ENCODE data around the gene ZNF227. TPM values are rescaled to one million over a fixed set of nuclear protein-coding genes. Genes with fewer than 3 reads are reported as not detected.

ZNF227 gene
- total RNA-seq, 4 donors from 2014 or later = 19.7 to 43.8 (median 29.2) TPM

- Histone ChIP-seq H3K27ac (no peak overlapping the region), H3K27me3 (no peaks in the 10 kb centered on the region), H3K9me3 (peaks cover 0 to 28% of the 10 kb centered on the region in 2 donors), H3K4me1 (no peaks in the 10 kb centered on the region), H3K36me3 (no peaks in the 10 kb centered on the region), H3K4me3 (no peak overlapping the region)
- TF ChIP-seq CTCF (IDR thresholded peaks at IDR 0.05) (no peak), POLR2A (IDR thresholded peaks at IDR 0.05) (no peak)
- DNase-seq = no peak
- intact Hi-C loops (cut with DNase I; ENCODE audit: low total_unique reads) = no loop called here
Measured at GRCh38 chr19:44278181-44278690, 65.9 kb downstream of the ZNF227 start.

- Histone ChIP-seq H3K27me3 (no peaks in the 10 kb centered on the region), H3K4me3 (no peak overlapping the region), H3K36me3 (no peaks in the 10 kb centered on the region), H3K4me1 (no peaks in the 10 kb centered on the region), H3K9me3 (peaks cover 0 to 42% of the 10 kb centered on the region in 2 donors), H3K27ac (no peak overlapping the region)
- no peak for DNase-seq
- TF ChIP-seq POLR2A (IDR thresholded peaks at IDR 0.05) (no peak), CTCF (IDR thresholded peaks at IDR 0.05) (no peak)
- intact Hi-C loops (cut with DNase I; ENCODE audit: low total_unique reads) = no loop called here
Measured at GRCh38 chr19:44280916-44281315, 68.6 kb downstream of the ZNF227 start.

- Histone ChIP-seq H3K27me3 (no peaks in the 10 kb centered on the region), H3K27ac (no peak overlapping the region), H3K4me3 (no peak overlapping the region), H3K4me1 (no peaks in the 10 kb centered on the region), H3K9me3 (peaks cover 0 to 55% of the 10 kb centered on the region in 2 donors), H3K36me3 (no peaks in the 10 kb centered on the region)
- intact Hi-C loops (cut with DNase I; ENCODE audit: low total_unique reads) = no loop called here
- TF ChIP-seq CTCF (IDR thresholded peaks at IDR 0.05) = no peak
- no peak for TF ChIP-seq POLR2A (IDR thresholded peaks at IDR 0.05)
- DNase-seq = no peak
Measured at GRCh38 chr19:44282846-44283245, 70.5 kb downstream of the ZNF227 start.

- no peaks in the 10 kb centered on the region for H3K27me3 ChIP-seq
- no peak for DNase-seq
- intact Hi-C loops (cut with DNase I; ENCODE audit: low total_unique reads) = no loop called here
- no peaks in the 10 kb centered on the region for H3K4me1 ChIP-seq
- no peak overlapping the region for H3K4me3 ChIP-seq
- H3K9me3 ChIP-seq = peaks cover 0 to 75% of the 10 kb centered on the region in 2 donors
- H3K27ac ChIP-seq = no peak overlapping the region
- H3K36me3 ChIP-seq = no peaks in the 10 kb centered on the region
- TF ChIP-seq CTCF (IDR thresholded peaks at IDR 0.05) (no peak), POLR2A (IDR thresholded peaks at IDR 0.05) (no peak)
Measured at GRCh38 chr19:44284968-44285367, 72.6 kb downstream of the ZNF227 start.

Other genes starting within 250 kb of the ZNF227 start
- gene ZNF155, start 228.3 kb upstream of the ZNF227 start, total RNA-seq = 10 to 100 TPM in 3 of 4 donors, 1 to 10 TPM in 1; 6.2 to 51.7 (median 16.3) TPM
- 10 to 100 TPM in 3 of 4 donors, 1 to 10 TPM in 1; 6.5 to 15.1 (median 13.9) TPM for gene ZNF230, start 209.6 kb upstream of the ZNF227 start, total RNA-seq
- 1 to 10 TPM in 2 of 4 donors, under 1 TPM in 2; 0.29 to 9.1 (median 1.0) TPM for gene ZNF222, start 187.2 kb upstream of the ZNF227 start, total RNA-seq
- 10 to 100 TPM in 2 of 4 donors, 1 to 10 TPM in 2; 3.6 to 48.5 (median 12.9) TPM for gene ZNF223, start 160.5 kb upstream of the ZNF227 start, total RNA-seq
- 1 to 10 TPM in 2 of 4 donors, under 1 TPM in 2; under 0.01 to 6.3 (median 1.8) TPM for gene ZNF284, start 140.4 kb upstream of the ZNF227 start, total RNA-seq
- gene ZNF224, start 118.2 kb upstream of the ZNF227 start, total RNA-seq = 10 to 100 TPM in 3 of 4 donors, 1 to 10 TPM in 1; 7.4 to 59.7 (median 37.1) TPM
- 10 to 100 TPM in 1 of 4 donors, 1 to 10 TPM in 2, under 1 TPM in 1; 0.29 to 18.5 (median 4.9) TPM for gene ZNF225, start 99.1 kb upstream of the ZNF227 start, total RNA-seq
- 10 to 100 TPM in 2 of 4 donors, 1 to 10 TPM in 2; 3.6 to 24.4 (median 10.8) TPM for gene ZNF234, start 71.0 kb upstream of the ZNF227 start, total RNA-seq
- 10 to 100 TPM in 3 of 4 donors, 1 to 10 TPM in 1; 6.8 to 46.3 (median 21.4) TPM for gene ZNF226, start 47.4 kb upstream of the ZNF227 start, total RNA-seq
- gene ZNF233, start 47.4 kb downstream of the ZNF227 start, total RNA-seq = 1 to 10 TPM in 1 of 4 donors, under 1 TPM in 1, not detected in 2; 0.55 to 1.7 TPM
- 10 to 100 TPM in 1 of 4 donors, 1 to 10 TPM in 3; 4.1 to 17.4 (median 9.0) TPM for gene ZNF235, start 92.5 kb downstream of the ZNF227 start, total RNA-seq
- gene ZNF112, start 144.1 kb downstream of the ZNF227 start, total RNA-seq = 10 to 100 TPM in 1 of 4 donors, 1 to 10 TPM in 3; 3.3 to 23.2 (median 7.3) TPM
- 10 to 100 TPM in 2 of 4 donors, 1 to 10 TPM in 1, under 1 TPM in 1; 0.29 to 25.9 (median 9.2) TPM for gene ZNF285, start 189.1 kb downstream of the ZNF227 start, total RNA-seq
- 10 to 100 TPM in 1 of 4 donors, 1 to 10 TPM in 3; 1.0 to 23.7 (median 2.4) TPM for gene ZNF229, start 235.9 kb downstream of the ZNF227 start, total RNA-seq

Data from uterus (tissue), 4 donors.